AG09309 (cell line): ENCODE results near the gene TBXAS1.

Experiments
- DNase-seq: peaks from one replicate; pipeline ENCODE4 v3.0.0-alpha.2; 2010; ENCODE audit warnings: low read depth
- H3K4me3 ChIP-seq: 2 replicates; pipeline ENCODE4 v1.5.1; 2011; ENCODE audit warnings: mild to moderate bottlenecking, low read depth, low read length, moderate library complexity; ENCODE audit not compliant: control insufficient read depth
- TF ChIP-seq, protein P1 (sequence below): IDR thresholded peaks from 2 replicates; pipeline ENCODE4 v1.5.1; 2011; ENCODE audit warnings: mild to moderate bottlenecking, low read depth, low read length, inconsistent platforms; ENCODE audit not compliant: insufficient read depth, control insufficient read depth; ENCODE audit errors: missing control alignments

The TBXAS1 gene

DNA sequence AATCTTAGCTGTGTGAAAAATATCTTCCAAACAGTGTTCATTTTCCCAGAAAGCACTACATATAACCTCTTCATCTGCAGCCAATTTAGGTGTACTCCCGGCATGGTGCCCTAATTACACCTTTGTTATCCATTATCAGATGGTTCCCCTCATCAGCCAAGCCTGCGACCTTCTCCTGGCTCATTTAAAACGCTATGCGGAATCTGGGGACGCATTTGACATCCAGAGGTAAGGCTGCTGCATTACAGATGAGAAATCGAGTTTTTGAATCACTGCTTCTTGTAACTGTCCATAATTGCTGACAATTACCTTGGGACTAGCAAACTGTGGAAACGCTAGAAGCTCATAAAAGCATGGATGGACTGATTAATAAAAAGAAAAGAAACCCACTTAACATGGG lies 124.2 kb downstream of the TBXAS1 start:
- H3K4me3 ChIP-seq: no peak overlapping the region
- DNase-seq: no peak
- TF ChIP-seq, protein P1, sequence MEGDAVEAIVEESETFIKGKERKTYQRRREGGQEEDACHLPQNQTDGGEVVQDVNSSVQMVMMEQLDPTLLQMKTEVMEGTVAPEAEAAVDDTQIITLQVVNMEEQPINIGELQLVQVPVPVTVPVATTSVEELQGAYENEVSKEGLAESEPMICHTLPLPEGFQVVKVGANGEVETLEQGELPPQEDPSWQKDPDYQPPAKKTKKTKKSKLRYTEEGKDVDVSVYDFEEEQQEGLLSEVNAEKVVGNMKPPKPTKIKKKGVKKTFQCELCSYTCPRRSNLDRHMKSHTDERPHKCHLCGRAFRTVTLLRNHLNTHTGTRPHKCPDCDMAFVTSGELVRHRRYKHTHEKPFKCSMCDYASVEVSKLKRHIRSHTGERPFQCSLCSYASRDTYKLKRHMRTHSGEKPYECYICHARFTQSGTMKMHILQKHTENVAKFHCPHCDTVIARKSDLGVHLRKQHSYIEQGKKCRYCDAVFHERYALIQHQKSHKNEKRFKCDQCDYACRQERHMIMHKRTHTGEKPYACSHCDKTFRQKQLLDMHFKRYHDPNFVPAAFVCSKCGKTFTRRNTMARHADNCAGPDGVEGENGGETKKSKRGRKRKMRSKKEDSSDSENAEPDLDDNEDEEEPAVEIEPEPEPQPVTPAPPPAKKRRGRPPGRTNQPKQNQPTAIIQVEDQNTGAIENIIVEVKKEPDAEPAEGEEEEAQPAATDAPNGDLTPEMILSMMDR: no peak

DNA sequence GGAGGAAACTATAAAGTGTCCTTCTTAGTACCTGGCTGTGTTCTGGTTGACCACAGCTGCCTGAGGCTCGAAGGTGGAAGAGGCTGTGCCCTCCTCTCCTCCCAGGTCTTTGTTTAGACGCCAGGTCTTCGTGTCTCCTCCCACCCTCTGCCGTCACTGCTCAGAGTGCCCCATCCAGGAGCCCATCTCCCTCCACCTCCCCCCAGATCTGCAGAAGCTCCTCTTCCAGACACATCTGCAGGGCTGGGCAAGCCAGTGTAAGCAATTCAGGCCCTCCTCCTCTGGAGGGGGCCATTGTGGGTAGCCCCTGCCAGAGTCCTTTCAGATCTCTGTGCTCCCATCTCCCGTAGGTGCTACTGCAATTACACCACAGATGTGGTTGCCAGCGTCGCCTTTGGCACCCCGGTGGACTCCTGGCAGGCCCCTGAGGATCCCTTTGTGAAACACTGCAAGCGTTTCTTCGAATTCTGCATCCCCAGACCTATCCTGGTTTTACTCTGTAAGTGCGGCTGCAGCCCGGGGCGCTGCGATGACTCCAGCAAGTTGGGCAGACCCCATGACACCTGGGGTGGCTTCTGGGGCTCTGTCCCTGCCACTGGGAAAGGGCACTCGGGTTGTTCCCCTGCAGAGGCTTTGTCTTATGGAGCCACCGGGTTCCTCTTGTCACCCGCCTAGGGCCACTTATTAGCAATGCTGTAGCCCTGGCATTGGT lies 126.2 kb downstream of the TBXAS1 start:
- DNase-seq: no peak
- TF ChIP-seq, protein P1: no peak
- no peak overlapping the region for H3K4me3 ChIP-seq

DNA sequence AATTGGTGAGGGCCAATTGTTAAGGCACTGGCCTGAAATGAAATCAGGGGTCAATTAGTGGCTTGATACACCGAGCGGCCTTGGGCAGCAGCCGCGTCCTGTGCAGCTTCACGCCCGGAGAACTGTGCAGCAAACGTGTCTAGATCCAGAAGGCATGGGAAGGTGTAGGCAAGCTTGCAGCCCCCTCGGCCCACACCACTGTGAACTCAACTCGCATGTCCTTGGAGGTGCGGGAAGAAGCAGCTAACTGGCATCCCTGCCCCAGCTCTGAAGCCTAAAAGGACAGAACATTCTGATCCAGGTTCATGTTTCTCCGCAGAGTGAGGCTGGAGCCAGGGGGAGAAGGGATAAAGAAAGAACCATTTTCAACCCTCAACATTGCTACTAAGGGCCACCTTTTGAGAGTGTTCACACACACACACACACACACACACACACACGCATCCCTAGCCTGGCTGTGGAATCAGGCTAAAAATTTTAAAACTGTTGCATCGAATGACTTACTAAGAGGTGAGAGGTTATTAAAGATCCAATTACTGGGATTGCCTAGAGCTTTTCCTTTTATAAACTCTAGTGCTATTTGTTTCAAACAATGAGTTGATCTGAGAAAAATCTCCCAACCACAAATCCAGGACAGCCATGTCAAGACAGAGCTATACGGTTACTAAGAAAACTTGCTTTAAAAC lies 129.7 kb downstream of the TBXAS1 start:
- TF ChIP-seq, protein P1: no peak
- DNase-seq: no peak
- H3K4me3 ChIP-seq: no peak overlapping the region

DNA sequence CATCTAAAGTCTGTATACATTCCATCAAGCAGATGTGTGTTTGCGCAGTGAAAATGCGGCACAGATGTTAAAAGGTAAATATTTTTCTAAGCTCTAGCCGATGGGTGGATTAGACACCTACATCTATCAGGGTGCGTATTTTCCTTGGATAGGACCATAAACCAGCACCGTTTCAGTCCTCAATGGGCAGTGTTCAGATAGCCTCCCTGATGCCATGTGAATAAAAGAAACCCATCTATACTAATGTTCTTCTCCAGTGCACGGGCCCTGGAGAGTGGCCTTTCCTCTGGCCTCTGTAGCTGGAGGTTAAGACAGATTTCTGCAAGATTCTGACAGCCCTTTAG lies 130.2 kb downstream of the TBXAS1 start:
- no peak overlapping the region for H3K4me3 ChIP-seq
- DNase-seq: no peak
- TF ChIP-seq, protein P1: no peak

DNA sequence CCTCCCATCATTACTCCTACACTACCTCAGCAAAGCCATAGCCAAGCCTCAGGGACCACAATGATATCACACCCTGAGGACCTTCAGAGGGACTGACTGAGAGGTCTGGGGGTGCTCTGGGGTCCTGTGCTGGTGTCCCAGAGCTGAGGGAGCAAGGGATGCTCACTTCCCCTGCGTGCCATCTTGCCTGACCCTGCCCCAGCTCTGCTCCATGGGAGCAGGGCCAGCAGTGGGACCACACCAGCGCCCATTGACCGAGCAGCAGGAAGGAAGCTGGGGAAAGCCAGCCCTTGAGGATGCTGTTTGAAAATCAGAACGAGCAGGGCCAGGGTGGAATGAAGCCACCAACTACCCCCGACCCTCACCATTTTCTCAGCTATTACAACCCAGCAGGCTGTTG lies 130.7 kb downstream of the TBXAS1 start:
- no peak overlapping the region for H3K4me3 ChIP-seq
- TF ChIP-seq, protein P1: no peak
- DNase-seq: no peak

DNA sequence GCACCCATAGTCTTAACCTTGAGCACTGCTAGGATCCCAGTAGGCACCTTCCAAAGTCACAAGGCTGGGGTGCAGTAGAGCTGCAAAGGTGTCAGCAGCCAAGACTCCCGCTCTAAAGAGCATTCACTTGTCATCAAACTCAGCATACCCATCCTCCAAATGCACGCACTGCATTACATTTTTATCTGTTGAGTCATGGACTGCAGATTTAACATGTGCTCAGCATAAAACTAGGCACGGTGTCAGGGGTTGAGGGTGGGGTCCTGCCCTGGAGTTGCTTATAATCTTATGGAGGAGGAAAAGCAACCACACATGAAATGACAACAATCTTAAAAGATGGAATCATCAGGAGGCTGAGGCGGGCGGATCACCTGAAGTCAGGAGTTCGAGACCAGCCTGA lies 131.1 kb downstream of the TBXAS1 start:
- DNase-seq: no peak
- H3K4me3 ChIP-seq: no peak overlapping the region
- TF ChIP-seq, protein P1: no peak
